Stimulated activated CD4-positive, alpha-beta T cell treated with anti-CD3 and anti-CD28 coated beads, TNF-alpha, amount 100 ng/mL, for 1 hour (primary cell): Measurements from ENCODE around the gene DEGS2.

Experiments used
- DNase-seq, 3 donors: peaks; one replicate each; pipeline ENCODE4 v3.0.0-alpha.2; 2020; ENCODE audit warnings: low read depth in 3 of 3, low spot score in 1 of 3

DEGS2 gene

DNA sequence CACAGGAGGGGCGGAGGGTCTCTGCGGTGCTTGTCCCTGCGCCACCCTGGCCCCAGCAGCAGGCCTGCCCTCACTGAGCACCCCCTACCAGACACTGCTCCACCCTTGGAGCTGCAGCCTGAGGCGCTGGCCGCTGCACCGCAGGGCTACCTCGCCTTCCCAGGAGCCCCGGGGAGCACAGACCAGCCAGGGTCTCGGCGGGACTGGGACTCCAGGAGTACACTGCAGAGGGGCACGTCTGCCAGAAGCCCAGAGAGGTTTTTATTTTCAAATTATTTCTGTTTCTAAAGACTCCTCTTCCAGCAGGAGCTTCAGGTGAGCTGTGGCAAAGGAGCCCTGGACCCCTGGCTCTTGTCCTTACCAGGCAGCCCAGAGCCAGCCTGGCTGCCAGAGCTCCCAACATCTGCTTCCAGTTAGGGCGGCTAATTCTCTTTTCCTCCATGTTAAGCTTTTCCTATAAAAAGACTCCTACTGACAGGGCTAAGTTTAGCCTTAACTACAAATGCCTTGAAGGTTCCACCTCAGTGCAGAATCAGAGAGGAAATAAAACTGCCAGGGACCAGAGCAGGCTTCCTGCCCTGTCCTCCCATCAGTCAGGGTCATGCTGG, 26.4 kb downstream of the DEGS2 start:
- DNase-seq: no peak

DNA sequence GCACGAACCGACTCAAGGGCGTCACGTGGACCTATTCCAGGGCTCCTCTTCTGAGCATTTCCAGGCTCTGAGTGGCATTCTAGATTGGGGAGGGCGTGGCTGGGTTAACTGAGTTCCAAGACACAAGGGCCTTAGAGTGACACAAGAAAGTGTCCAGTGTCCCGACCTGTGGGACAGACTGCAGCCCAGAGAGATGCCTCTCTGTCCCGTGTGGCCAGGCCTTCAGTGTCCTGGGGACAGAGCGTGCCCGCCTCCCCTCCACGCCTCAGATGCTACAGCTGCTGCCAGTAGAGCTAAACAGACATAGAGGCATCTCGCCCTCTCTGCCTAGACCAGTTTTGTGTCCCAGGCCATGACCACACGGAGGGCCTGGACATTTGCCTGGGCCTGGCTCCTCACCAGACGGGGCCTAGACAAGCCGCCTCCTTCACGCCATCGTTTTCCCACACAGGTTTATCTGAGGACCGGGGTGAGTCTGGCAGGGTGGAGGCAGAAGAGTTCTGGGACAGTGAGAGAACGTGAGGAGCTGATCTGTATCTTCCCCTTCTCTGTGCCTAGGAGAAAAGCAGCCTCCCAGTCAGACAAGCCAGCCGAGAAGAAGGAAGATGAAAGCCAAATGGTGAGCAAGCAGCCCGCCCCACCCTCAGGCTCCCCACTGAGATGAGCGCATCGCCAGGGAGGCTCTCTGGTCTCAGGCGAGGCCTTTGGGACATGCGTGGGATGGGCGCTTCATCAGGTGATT, 27.1 kb downstream of the DEGS2 start:
- DNase-seq: no peak

DNA sequence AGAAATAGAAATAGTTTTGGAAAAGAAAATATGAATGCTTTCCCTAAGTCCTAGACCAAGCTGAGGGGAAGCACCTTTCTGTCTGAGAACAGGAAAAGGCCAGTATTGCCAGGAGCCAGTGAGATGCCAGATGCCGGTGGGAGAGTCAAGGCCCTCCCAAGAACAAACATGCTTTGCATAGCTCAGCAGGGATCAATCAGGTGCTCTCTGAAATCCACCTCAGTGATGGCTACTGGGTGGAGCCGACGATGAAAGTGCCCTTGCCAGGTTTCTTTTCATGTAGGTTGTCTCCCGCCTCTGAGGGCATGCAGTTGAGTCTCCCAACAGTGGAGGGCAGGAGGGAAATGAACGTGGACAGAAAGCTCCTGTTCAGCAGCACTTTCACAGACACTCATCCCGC, 28.3 kb downstream of the DEGS2 start:
- no peak for DNase-seq

- DNase-seq: no peak
Observed at GRCh38 chr14:100130521-100130920, 28.9 kb downstream of the DEGS2 start.

- DNase-seq: no peak
Observed at GRCh38 chr14:100129161-100129589, 30.3 kb downstream of the DEGS2 start.

GRCh38 chr14:100128688-100129087, 30.8 kb downstream of the DEGS2 start:
- no peak for DNase-seq

- DNase-seq: no peak
Observed at GRCh38 chr14:100127853-100128455, 31.5 kb downstream of the DEGS2 start.

DNA sequence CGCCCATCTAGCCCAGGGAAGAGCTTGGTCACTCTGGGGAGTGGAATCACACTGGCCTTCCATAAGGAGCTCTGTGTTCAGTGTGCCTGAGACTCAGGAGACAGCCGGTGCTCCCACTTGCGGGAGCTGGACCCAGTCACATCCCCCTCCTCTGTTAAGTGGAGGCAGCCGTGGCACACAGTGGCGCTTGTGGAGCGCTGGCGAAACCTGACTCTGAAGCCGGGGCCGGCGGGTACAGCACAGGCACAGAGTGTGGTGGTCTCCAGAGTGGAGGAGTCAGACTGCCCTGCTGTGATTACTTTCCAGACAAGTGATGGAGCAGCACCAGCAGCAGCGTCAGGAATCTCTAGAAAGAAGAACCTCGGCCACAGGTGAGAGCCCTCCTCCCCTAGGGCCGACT, 33.0 kb downstream of the DEGS2 start:
- DNase-seq: no peak

GRCh38 chr14:100124551-100125088, 34.8 kb downstream of the DEGS2 start:
- DNase-seq: no peak

DNA sequence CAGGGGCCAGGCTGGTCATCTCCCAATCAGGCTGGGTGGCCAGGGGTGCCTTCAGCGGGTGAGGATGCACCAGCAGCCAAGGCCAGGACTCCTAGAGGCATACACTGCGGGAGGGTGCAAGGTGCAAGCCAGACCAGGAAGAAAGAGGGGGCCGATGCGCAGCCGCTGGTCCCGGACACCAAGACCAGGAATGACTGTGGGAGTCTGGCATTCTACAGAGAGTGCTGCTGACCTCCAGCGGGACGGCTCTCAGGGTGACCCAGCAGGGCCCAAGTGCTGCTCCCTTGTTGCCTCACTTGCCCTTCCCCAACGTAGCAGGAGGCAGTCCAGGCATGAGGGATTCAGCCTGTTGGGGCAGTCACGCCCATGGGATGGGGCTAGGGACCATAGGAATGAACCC, 35.8 kb downstream of the DEGS2 start:
- no peak for DNase-seq

DNA sequence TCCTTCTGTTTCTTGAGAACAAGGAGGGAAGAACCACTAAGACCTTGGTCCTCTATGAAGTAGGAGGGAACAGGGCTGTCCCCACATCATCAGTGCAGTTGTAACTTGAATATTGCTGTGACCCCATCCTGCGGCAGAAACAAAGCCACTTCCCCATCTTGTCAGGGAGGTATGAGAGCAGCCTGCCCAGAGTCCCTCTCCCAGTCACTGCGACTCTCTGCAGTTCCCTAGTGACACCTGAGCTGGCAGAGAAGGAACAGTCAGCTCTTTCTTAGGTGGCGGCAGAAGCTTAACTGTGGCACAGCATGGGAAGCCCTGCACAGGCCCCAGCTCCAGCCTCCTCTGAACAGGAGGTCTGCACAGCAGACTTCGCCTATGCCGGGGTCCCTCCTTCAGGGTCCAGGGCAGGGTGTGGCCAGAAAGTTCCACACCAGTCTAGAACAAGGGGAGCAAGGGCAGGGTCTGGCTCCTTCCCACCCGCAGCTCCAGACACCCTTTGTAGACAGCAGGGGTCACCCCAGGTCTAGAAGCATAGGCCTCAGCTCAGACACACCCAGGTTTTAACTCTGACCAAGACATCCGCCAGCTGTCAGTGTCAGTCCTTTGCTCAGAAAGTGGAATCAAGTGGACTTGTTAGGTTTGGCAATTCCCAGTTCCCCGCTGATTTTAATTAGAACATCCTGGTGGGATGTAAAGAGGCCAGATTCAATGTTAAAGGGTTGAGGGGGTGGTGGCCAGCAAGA, 36.8 kb downstream of the DEGS2 start:
- no peak for DNase-seq

DNA sequence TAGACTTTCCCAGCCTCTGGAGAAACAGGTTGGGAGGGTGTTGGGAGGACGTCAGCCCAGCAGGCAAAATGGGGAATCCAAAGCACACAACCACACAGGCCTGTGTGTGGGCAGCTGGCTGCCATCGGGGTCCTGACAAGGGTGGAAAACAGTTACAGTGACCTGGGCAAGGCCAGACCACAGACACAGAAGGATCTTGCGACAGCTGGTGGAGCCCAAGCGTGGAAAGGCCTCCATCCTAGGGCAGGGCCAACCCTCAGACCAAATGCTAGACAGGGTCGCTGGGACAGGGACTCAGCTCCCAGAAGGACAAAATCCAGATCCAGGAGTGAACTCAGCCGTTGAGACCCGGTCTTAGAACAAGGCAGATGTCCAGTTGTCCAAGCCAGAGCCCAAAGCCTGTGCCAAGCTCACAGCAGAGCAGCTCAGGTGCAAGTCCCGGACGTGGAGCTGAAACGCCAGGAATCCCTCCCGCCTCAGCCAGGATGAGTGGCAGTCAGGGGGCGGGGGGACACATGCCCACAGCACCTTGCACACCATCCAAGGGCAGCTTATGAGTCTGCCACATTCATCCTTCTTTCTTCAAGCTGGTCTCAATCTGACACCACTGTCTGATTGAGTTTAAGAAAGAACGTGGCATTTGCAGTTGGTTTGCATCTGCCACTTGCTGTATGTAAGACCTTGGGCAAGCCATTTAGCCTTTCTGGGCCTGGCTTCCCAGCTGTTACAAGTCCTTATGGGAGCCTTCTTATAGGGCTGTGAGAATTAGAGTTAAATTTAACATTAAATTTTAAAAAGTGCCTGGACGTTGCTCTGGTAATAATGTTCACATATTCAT, 37.6 kb downstream of the DEGS2 start:
- DNase-seq: no peak

DNA sequence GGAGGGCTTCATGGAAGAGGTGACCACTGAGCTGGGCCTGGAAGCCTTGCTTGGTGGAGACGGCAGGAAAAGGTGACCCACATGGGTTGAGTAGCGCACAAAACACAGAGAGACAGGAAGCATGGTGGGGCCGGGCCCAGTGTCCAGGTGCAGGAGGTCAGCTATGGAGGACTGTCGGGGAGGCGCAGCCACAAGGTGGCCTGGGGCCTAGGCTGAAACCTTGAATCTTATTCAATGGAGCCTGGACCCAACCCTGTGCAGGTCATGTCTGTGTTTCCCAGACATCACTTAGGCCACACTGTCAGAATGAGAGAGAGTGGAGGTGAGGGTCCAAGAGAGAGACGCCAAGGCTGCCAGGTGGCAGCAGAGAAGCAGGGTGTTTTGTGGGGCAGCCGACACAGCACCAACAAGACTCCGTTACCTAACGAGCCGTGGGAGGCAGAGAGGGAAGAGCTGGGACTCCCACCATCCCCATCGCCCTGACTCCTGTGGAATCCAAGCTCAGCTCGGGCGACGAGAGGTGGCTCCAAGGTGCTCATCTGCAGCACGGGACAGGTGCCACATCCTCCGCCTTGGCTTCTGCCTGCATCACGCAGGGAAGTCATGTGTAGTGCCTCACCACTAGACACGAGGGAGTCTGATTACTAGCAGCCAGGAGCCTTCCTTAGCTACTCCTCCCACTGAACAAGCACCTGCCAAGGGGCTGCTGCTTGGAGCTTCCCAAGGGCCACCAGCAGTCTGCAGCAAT, 38.7 kb downstream of the DEGS2 start:
- no peak for DNase-seq

DNA sequence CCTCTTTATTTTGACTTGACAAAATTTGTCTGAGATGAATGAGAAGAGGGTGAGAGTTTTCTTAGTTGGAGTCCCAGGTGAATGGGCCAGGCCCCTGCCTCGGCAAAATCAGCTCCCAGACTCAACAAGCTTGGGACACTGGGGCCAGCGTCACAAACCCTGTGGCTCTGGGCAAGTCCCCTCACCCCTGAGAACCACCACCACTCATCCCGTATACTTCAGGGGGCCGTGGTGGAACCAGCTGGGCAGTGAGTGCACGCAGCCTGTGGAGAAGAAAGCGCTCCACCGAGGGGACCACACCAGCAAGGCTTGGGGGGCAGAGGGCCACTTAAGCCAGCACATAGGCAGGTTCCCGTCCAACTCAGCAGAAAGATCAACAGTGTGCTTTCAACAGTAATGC, 40.2 kb downstream of the DEGS2 start:
- DNase-seq: no peak

DNA sequence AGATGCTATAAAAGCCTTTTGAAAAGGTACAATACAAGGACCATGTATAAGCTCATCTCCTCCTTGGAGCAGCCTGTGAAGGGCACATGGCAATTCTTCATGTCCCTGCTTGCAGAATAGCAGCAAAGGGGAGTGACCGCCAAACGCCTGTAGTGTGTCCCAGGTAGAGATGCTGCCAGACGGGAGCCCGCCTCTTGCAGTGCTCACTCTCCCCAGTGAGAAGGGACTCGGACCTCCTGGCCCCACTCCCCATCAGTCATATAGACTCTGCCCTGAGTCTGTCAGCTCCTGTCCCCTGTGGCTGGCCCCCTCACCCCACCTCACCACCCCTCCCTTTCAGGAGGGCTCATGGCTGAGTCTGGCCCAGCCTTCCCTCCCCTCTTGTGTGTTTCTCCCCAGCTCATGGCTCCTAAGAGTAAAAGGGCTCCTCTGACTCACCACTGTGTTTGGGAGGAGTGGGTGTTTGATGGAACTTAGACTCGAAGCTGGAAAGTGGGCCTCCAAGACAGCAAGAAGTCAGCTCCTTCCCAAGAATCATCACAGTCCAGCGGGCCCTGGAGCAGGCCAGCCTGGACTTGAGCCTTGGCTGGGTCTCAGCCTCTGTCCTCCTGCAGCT, 40.9 kb downstream of the DEGS2 start:
- DNase-seq: no peak

DNA sequence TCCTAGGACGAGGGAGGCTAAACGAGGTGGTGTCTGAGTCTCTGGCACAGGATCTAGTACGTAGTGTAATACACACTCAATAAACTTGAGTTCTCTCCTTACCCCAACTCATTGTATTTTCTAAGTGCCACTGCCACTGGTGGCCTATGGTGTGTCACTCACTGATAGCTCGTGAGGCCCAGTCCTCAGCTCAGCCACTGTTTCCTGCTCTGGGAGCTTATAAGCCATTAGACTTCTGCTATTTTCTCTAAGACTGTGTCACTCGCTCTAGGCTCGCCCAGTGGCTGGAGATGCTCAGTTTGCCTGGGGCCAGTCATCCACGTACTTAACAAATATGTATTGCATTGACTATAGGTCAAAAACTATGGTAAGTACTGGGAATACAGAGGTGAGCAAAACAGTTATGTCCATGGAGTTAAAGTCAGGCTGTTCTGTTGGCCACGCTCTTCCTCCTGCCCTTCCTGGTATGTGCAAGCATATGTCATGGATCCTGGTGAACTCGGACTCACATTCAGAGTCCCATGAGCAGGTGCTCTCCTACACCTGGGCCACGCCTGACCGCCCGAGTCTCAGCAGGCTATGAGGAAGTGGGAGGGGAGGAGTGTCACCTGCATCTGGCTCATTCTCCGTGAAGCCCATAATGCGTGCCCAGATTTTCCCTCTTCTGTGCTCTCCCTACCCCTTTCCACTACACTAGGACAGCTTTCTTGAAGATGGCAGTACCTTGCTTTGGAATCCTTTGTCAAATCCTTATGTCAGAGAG, 41.6 kb downstream of the DEGS2 start:
- no peak for DNase-seq

GRCh38 chr14:100117026-100117425, 42.4 kb downstream of the DEGS2 start:
- no peak for DNase-seq

DNA sequence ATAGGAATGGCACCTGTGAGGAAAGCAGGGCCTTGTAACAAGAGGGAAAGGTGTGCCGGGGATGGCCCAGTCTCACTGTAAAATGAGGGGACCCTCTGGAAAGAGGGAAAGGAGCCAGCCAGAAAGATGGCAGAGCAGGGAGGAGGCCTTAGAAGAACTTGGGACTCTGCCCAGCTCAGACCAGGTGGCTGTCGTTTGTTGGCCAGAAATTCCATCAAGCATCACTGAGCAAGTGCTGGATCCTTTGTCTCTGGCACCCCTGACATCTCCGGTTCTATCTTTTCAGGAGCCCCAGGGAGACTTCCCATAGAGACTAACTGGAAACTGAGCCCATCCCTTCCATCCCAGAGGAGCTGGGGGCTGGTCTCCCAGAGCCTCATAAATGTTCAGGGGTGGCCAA, 43.3 kb downstream of the DEGS2 start:
- no peak for DNase-seq

DNA sequence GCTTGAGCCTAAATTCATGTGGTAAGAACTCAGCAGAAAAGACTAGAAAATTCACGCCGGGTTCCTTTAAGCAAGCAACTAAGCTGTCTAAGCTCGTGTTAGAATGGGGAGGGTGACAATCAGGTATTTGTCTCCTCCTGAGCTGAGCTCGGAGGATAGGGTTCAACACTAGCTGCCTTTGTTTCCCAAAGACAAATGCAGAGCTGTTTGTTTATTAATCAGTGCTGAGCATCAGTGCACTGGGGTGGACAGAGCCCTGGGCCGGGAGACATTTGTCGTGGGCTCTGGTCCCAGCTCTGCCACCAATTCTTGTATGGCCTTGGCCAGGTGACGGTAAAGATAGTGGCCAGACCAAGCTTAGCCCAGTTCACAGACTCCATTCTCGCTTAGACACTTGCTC, 43.7 kb downstream of the DEGS2 start:
- no peak for DNase-seq
